CD14-positive monocyte (primary cell): Measurements from ENCODE around the gene OLR1. TPM values are rescaled to one million over a fixed set of nuclear protein-coding genes. Genes with fewer than 3 reads are reported as not detected.
A peak's percentile ranks its signal among the peaks of the same experiment; 100 is the strongest.

Source experiments
- DNase-seq, 3 donors: peaks; one replicate each; pipeline ENCODE4 v3.0.0-alpha.2; 2011 to 2022
- H2AFZ ChIP-seq: 2 replicates; pipeline ENCODE4 v1.6.0; 2012; ENCODE audit warnings: mild to moderate bottlenecking, low read depth, low read length, inconsistent platforms; ENCODE audit not compliant: insufficient read depth, poor library complexity, severe bottlenecking
- H3K27ac ChIP-seq, 2 donors: 1 replicate in 1 of 2; 2 replicates in 1 of 2; pipeline ENCODE4 v1.5.1; 2012 to 2013; ENCODE audit warnings: low read length in 2 of 2, control low read depth in 1 of 2, inconsistent platforms in 1 of 2, low read depth in 1 of 2, mild to moderate bottlenecking in 1 of 2
- H3K27me3 ChIP-seq, 2 donors: one replicate each; pipeline versions ENCODE4 v1.6.0 to v1.6.1; 2011 to 2013; ENCODE audit warnings: low read length in 2 of 2; ENCODE audit not compliant: control insufficient read depth in 2 of 2, insufficient read depth in 2 of 2
- H3K36me3 ChIP-seq, 2 donors: replicated peaks in 1 of 2; 1 replicate in 1 of 2; 2 replicates in 1 of 2; pipeline versions ENCODE4 v1.5.1 to v1.6.1; 2012 to 2013; ENCODE audit warnings: low read length in 2 of 2, control low read depth in 1 of 2, inconsistent platforms in 1 of 2, mild to moderate bottlenecking in 1 of 2; ENCODE audit not compliant: insufficient read depth in 2 of 2, control insufficient read depth in 1 of 2
- H3K4me1 ChIP-seq, 2 donors: 1 replicate in 1 of 2; 2 replicates in 1 of 2; pipeline versions ENCODE4 v1.5.1 to v1.6.1; 2012 to 2013; ENCODE audit warnings: low read length in 2 of 2, control low read depth in 1 of 2, inconsistent platforms in 1 of 2, mild to moderate bottlenecking in 1 of 2, moderate library complexity in 1 of 2; ENCODE audit not compliant: insufficient read depth in 2 of 2, control insufficient read depth in 1 of 2
- H3K4me2 ChIP-seq: replicated peaks from 2 replicates; pipeline ENCODE3; 2012; ENCODE audit warnings: low read length, moderate library complexity, mild to moderate bottlenecking; ENCODE audit not compliant: poor library complexity, severe bottlenecking; ENCODE audit errors: extremely low read depth
- H3K4me3 ChIP-seq, 3 experiments: fragments of 200-600 bp in 1 of 3; sonication (generic) in 1 of 3; replicated peaks in 1 of 3; 1 replicate in 2 of 3; 2 replicates in 1 of 3; pipeline ENCODE4 v1.5.1; 2011 to 2013; ENCODE audit warnings: low read length in 3 of 3, mild to moderate bottlenecking in 3 of 3, control low read depth in 2 of 3, low read depth in 2 of 3, inconsistent platforms in 1 of 3, moderate library complexity in 1 of 3
- H3K79me2 ChIP-seq: 2 replicates; pipeline ENCODE4 v1.6.0; 2012; ENCODE audit warnings: mild to moderate bottlenecking, control low read depth, inconsistent platforms, low read length, moderate library complexity; ENCODE audit not compliant: insufficient read depth
- H3K9ac ChIP-seq: 2 replicates; pipeline ENCODE4 v1.6.0; 2017; ENCODE audit warnings: low read length, mild to moderate bottlenecking; ENCODE audit not compliant: insufficient read depth, poor library complexity, severe bottlenecking
- H3K9me3 ChIP-seq, 2 donors: replicated peaks in 1 of 2; 1 replicate in 1 of 2; 2 replicates in 1 of 2; pipeline versions ENCODE4 v1.5.1 to v1.6.1; 2012 to 2013; ENCODE audit warnings: low read length in 2 of 2, control low read depth in 1 of 2; ENCODE audit not compliant: control insufficient read depth in 1 of 2, insufficient read depth in 1 of 2
- H4K20me1 ChIP-seq: 2 replicates; pipeline ENCODE4 v1.6.0; 2012; ENCODE audit warnings: mild to moderate bottlenecking, low read length, control low read depth, moderate library complexity; ENCODE audit not compliant: insufficient read depth
- H3K27ac Mint-ChIP-seq, 7 donors: one replicate each; pipeline ENCODE4 v1.8.0; 2020; ENCODE audit warnings: mild to moderate bottlenecking in 7 of 7, mixed read lengths in 7 of 7, moderate library complexity in 6 of 7, inconsistent platforms in 2 of 7
- H3K27me3 Mint-ChIP-seq, 3 donors: one replicate each; pipeline ENCODE4 v1.8.0; 2021 to 2022; ENCODE audit warnings: low read depth in 3 of 3, mild to moderate bottlenecking in 3 of 3, mixed read lengths in 3 of 3, moderate library complexity in 3 of 3, inconsistent platforms in 1 of 3
- H3K36me3 Mint-ChIP-seq, 2 donors: one replicate each; pipeline ENCODE4 v1.8.0; 2020; ENCODE audit warnings: mixed read lengths in 2 of 2, inconsistent platforms in 1 of 2, mild to moderate bottlenecking in 1 of 2
- H3K4me1 Mint-ChIP-seq: one replicate; pipeline ENCODE4 v1.8.0; 2020; ENCODE audit warnings: mild to moderate bottlenecking, mixed read lengths
- H3K4me3 Mint-ChIP-seq, 2 donors: one replicate each; pipeline ENCODE4 v1.8.0; 2020; ENCODE audit warnings: mild to moderate bottlenecking in 2 of 2, mixed read lengths in 2 of 2, moderate library complexity in 1 of 2
- H3K9me3 Mint-ChIP-seq, 7 donors: one replicate each; pipeline ENCODE4 v1.8.0; 2020 to 2022; ENCODE audit warnings: mixed read lengths in 7 of 7, mild to moderate bottlenecking in 6 of 7, moderate library complexity in 6 of 7, inconsistent platforms in 2 of 7
- WGBS: methylation state at CpG from one replicate; pipeline ENCODE4 v1.1.5; 2013; ENCODE audit warnings: missing lambda C conversion rate; ENCODE audit not compliant: insufficient coverage; 5-methylcytosine and 5-hydroxymethylcytosine counted together
- intact Hi-C, 2 donors: fragments of 100-400 bp; cut with micrococcal nuclease; formaldehyde crosslinking; loops; one replicate each; pipeline versions ENCODE4 v1.15.0 to v1.15.1; 2023
- polyA plus RNA-seq, 3 donors: library from polyadenylated mRNA; depleted of rRNA in 1 of 3; unstranded in 2 of 3; stranded (reverse) in 1 of 3; fragments of 300-500 nt in 2 of 3; fragments of >200 nt in 1 of 3; fragmentation: Illumina TruSeq in 2 of 3; gene quantifications; 1 replicate in 2 of 3; 2 replicates in 1 of 3; pipeline ENCODE4 v1.2.3, GENCODE V29; 2012 to 2021
- TF ChIP-seq, protein P1 (sequence below): fragments of 200-600 bp; IDR thresholded peaks from one replicate; pipeline ENCODE4 v1.8.0; 2022; ENCODE audit warnings: antibody characterized with exemption, mild to moderate bottlenecking

OLR1 gene
- polyA plus RNA-seq, 3 donors: 0.88 to 12.9 (median 0.99) TPM

DNA sequence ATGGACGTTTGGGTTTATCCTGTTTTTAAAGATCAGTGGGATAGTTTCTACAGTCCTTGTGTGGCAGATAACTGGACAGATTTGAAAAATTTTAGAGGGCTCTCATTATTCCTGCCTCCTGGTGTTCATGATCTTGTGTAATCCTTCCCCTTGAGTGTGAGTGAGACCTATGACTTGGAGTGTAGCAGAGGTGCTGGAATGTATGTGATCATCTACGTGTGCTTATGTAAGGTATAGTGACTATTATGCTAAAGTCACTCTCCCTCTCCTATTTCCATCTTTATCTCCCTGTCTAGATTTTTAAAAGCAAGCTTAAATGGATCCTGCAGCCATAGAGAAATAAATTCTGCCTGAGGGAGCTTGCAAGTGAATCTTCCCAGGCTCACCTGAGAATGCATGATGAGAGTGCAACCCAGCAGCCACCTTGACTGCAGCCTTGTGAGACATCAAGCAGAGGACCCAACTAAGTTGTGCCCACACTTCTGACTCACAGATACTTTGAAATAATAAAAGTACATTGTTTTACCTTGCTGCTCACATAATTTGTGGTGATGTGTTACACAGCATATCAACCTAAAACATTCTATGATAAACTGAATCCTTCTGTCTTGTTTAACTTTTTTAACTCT is 3.2 kb upstream of the OLR1 start:
- H3K27me3 Mint-ChIP-seq: no peaks in the 10 kb centered on the region
- Histone ChIP-seq H3K4me2 (no peak overlapping the region), H3K4me3 (no peak overlapping the region), H3K4me1 (peaks cover 25 to 32% of the 10 kb centered on the region in 2 donors), H3K9ac (no peak overlapping the region), H2AFZ (no peak overlapping the region), H3K36me3 (no peaks in the 10 kb centered on the region), H3K27ac (no peak overlapping the region), H4K20me1 (no peaks in the 10 kb centered on the region), H3K27me3 (no peaks in the 10 kb centered on the region), H3K9me3 (no peaks in the 10 kb centered on the region), H3K79me2 (no peaks in the 10 kb centered on the region)
- peak overlapping the region in 2 of 7 donors; percentile 30 to 37 for H3K27ac Mint-ChIP-seq
- no peaks in the 10 kb centered on the region for H3K36me3 Mint-ChIP-seq
- peaks cover 0 to 2% (median 0%) of the 10 kb centered on the region in 7 donors for H3K9me3 Mint-ChIP-seq
- intact Hi-C loops: no loop called here
- peaks cover 27% of the 10 kb centered on the region for H3K4me1 Mint-ChIP-seq
- TF ChIP-seq, protein P1, sequence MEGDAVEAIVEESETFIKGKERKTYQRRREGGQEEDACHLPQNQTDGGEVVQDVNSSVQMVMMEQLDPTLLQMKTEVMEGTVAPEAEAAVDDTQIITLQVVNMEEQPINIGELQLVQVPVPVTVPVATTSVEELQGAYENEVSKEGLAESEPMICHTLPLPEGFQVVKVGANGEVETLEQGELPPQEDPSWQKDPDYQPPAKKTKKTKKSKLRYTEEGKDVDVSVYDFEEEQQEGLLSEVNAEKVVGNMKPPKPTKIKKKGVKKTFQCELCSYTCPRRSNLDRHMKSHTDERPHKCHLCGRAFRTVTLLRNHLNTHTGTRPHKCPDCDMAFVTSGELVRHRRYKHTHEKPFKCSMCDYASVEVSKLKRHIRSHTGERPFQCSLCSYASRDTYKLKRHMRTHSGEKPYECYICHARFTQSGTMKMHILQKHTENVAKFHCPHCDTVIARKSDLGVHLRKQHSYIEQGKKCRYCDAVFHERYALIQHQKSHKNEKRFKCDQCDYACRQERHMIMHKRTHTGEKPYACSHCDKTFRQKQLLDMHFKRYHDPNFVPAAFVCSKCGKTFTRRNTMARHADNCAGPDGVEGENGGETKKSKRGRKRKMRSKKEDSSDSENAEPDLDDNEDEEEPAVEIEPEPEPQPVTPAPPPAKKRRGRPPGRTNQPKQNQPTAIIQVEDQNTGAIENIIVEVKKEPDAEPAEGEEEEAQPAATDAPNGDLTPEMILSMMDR: no peak
- no peak overlapping the region for H3K4me3 Mint-ChIP-seq
- no peak for DNase-seq
- no CpG with 5 or more reads among the region's 2 CpGs for WGBS

- 100% methylated on average over 2 of the region's 5 CpGs for WGBS
- H3K4me3 Mint-ChIP-seq: peak overlapping the region in 1 of 2 donors; percentile 60
- no peaks in the 10 kb centered on the region for H3K27me3 Mint-ChIP-seq
- no peaks in the 10 kb centered on the region for H3K27me3 ChIP-seq
- H3K36me3 ChIP-seq: no peaks in the 10 kb centered on the region
- no peak overlapping the region for H3K9ac ChIP-seq
- H3K79me2 ChIP-seq: no peaks in the 10 kb centered on the region
- no peaks in the 10 kb centered on the region for H3K9me3 ChIP-seq
- H4K20me1 ChIP-seq: no peaks in the 10 kb centered on the region
- H3K36me3 Mint-ChIP-seq: no peaks in the 10 kb centered on the region
- TF ChIP-seq, protein P1: no peak
- no peak for DNase-seq
- peaks cover 50% of the 10 kb centered on the region in 2 donors for H3K4me1 ChIP-seq
- peak overlapping the region; percentile 52 for H3K4me2 ChIP-seq
- H3K9me3 Mint-ChIP-seq: peaks cover 0 to 2% (median 0%) of the 10 kb centered on the region in 7 donors
- H3K27ac ChIP-seq: no peak overlapping the region
- H3K4me3 ChIP-seq: peak overlapping the region in 1 of 3 experiments; percentile 58
- intact Hi-C loops: loop anchor here in 1 of 2 donors (2.0 kb wide), 1 partner anchor 13 kb away; no protein-coding TSS in a partner anchor
- H2AFZ ChIP-seq: no peak overlapping the region
- peak overlapping the region in 3 of 7 donors; percentile 18 to 79 (median 31) for H3K27ac Mint-ChIP-seq
- H3K4me1 Mint-ChIP-seq: peaks cover 50% of the 10 kb centered on the region
Observed at GRCh38 chr12:10170216-10170615, 1.7 kb downstream of the OLR1 start.
